Glomerular endothelial cell (primary cell): Measurements from ENCODE around the gene MAPK1IP1L. TPM values are rescaled to one million over a fixed set of nuclear protein-coding genes. Genes with fewer than 3 reads are reported as not detected.

ENCODE experiments used
- DNase-seq: peaks from one replicate; pipeline ENCODE4 v3.0.0-alpha.2; 2011; ENCODE audit warnings: low read depth, low spot score; ENCODE audit errors: extremely low read depth
- total RNA-seq: library from RNA; depleted of rRNA; stranded (reverse); fragments of >200 nt; gene quantifications from 2 replicates; pipeline ENCODE4 v1.2.3, GENCODE V29; 2015

MAPK1IP1L gene
- total RNA-seq, 1 donor from 2014 or later: 86.0 TPM

- DNase-seq: no peak
Observed at GRCh38 chr14:55092341-55092740, 40.9 kb downstream of the MAPK1IP1L start.

GRCh38 chr14:55094292-55095157 lies 43.1 kb downstream of the MAPK1IP1L start:
- DNase-seq: no peak

GRCh38 chr14:55097881-55098560 lies 46.6 kb downstream of the MAPK1IP1L start:
- no peak for DNase-seq

GRCh38 chr14:55098561-55098898 lies 47.1 kb downstream of the MAPK1IP1L start:
- no peak for DNase-seq

GRCh38 chr14:55099756-55100155 lies 48.3 kb downstream of the MAPK1IP1L start:
- DNase-seq: no peak

GRCh38 chr14:55101698-55102097 lies 50.3 kb downstream of the MAPK1IP1L start:
- no peak for DNase-seq

- peak; percentile 92 for DNase-seq
Observed at GRCh38 chr14:55102141-55102621, 50.7 kb downstream of the MAPK1IP1L start.

GRCh38 chr14:55103005-55103640 lies 51.7 kb downstream of the MAPK1IP1L start:
- DNase-seq: peak; percentile 34

GRCh38 chr14:55103971-55104954 lies 52.8 kb downstream of the MAPK1IP1L start:
- DNase-seq: no peak

- DNase-seq: no peak
Observed at GRCh38 chr14:55105991-55106390, 54.5 kb downstream of the MAPK1IP1L start.

GRCh38 chr14:55107766-55108554 lies 56.5 kb downstream of the MAPK1IP1L start:
- DNase-seq: peak; percentile 72

- no peak for DNase-seq
Observed at GRCh38 chr14:55109836-55110235, 58.4 kb downstream of the MAPK1IP1L start.

GRCh38 chr14:55111122-55111708 lies 59.8 kb downstream of the MAPK1IP1L start:
- no peak for DNase-seq

- no peak for DNase-seq
Observed at GRCh38 chr14:55114720-55115119, 63.3 kb downstream of the MAPK1IP1L start.

- no peak for DNase-seq
Observed at GRCh38 chr14:55115460-55115859, 64.0 kb downstream of the MAPK1IP1L start.

GRCh38 chr14:55115861-55116245 lies 64.4 kb downstream of the MAPK1IP1L start:
- no peak for DNase-seq

- no peak for DNase-seq
Observed at GRCh38 chr14:55116246-55117030, 65.0 kb downstream of the MAPK1IP1L start.

- no peak for DNase-seq
Observed at GRCh38 chr14:55117803-55118441, 66.5 kb downstream of the MAPK1IP1L start.
